K562 (cell line): ENCODE results near the gene GPR4. TPM values are rescaled to one million over a fixed set of nuclear protein-coding genes. Genes with fewer than 3 reads are reported as not detected.

Source experiments
- BRF1 ChIP-seq: IDR thresholded peaks from 3 replicates; pipeline ENCODE4 v1.6.1; 2011; ENCODE audit warnings: borderline replicate concordance, mild to moderate bottlenecking; ENCODE audit not compliant: insufficient read length; ENCODE audit errors: extremely low read depth
- CAMTA2 ChIP-seq: fragments of 250-450 bp; sonication (Bioruptor Pico); conservative IDR thresholded peaks from 2 replicates; pipeline ENCODE4 v1.5.1; 2022
- CREB1 ChIP-seq, 2 experiments: sonication (generic) in 1 of 2; formaldehyde crosslinking in 1 of 2; IDR thresholded peaks; 2 replicates each; pipeline versions ENCODE4 v1.6.1 to v1.8.0; 2012 to 2022; ENCODE audit warnings: inconsistent platforms in 1 of 2, mild to moderate bottlenecking in 1 of 2, missing genetic modification reagents in 1 of 2, moderate library complexity in 1 of 2
- GTF2F1 ChIP-seq: IDR thresholded peaks from 2 replicates; pipeline ENCODE4 v1.6.1; 2011; ENCODE audit warnings: low read depth, low read length, improper control_type of control experiment
- KAT8 ChIP-seq: fragments of 450-650 bp; IDR thresholded peaks from 2 replicates; pipeline ENCODE4 v1.6.1; 2016; ENCODE audit warnings: low read depth, mild to moderate bottlenecking
- MCM2 ChIP-seq: fragments of 450-650 bp; IDR thresholded peaks from 2 replicates; pipeline ENCODE4 v1.6.1; 2017; ENCODE audit warnings: low read depth, mild to moderate bottlenecking
- MTA1 ChIP-seq: fragments of 450-650 bp; IDR thresholded peaks from 2 replicates; pipeline ENCODE4 v1.6.1; 2017; ENCODE audit warnings: borderline replicate concordance
- MTF1 ChIP-seq: fragments of 250-450 bp; sonication (Bioruptor Pico); IDR thresholded peaks from 2 replicates; pipeline ENCODE4 v1.9.0; 2021; ENCODE audit warnings: moderate library complexity, mild to moderate bottlenecking, inconsistent platforms, borderline replicate concordance
- NELFE ChIP-seq: IDR thresholded peaks from 2 replicates; pipeline ENCODE4 v1.6.1; 2011; ENCODE audit warnings: mild to moderate bottlenecking; ENCODE audit not compliant: insufficient read depth, insufficient read length
- POLR2A ChIP-seq: fragments of 450-650 bp; conservative IDR thresholded peaks from 2 replicates; pipeline ENCODE4 v1.6.1; 2016
- POLR2B ChIP-seq: fragments of 450-650 bp; IDR thresholded peaks from 2 replicates; pipeline ENCODE4 v1.6.1; 2018; ENCODE audit warnings: low read depth; ENCODE audit not compliant: partially characterized antibody
- POLR2G ChIP-seq: fragments of 200-400 bp; formaldehyde crosslinking; IDR thresholded peaks from 2 replicates; pipeline ENCODE4 v1.6.1; 2017; ENCODE audit warnings: low read depth, mild to moderate bottlenecking, antibody characterized with exemption, low read length, moderate library complexity
- POLR3A ChIP-seq: IDR thresholded peaks from 2 replicates; pipeline ENCODE4 v1.6.1; 2011; ENCODE audit warnings: borderline replicate concordance, mild to moderate bottlenecking, moderate library complexity; ENCODE audit not compliant: insufficient read length, insufficient read depth; ENCODE audit errors: extremely low read depth
- PTBP1 ChIP-seq: fragments of 200-400 bp; formaldehyde crosslinking; IDR thresholded peaks from 2 replicates; pipeline ENCODE4 v1.6.1; 2017; ENCODE audit warnings: low read depth, low read length
- RAD51 ChIP-seq: fragments of 450-650 bp; IDR thresholded peaks from 2 replicates; pipeline ENCODE4 v1.7.1; 2016; ENCODE audit warnings: low read depth, mild to moderate bottlenecking, borderline replicate concordance
- RBBP5 ChIP-seq: fragments of 200-600 bp; sonication (generic); IDR thresholded peaks from 2 replicates; pipeline ENCODE4 v1.6.1; 2012; ENCODE audit warnings: borderline replicate concordance, mild to moderate bottlenecking, low read length, control low read depth, inconsistent platforms; ENCODE audit not compliant: insufficient read depth, poor library complexity, severe bottlenecking
- TBL1XR1 ChIP-seq, 2 experiments: IDR thresholded peaks; 2 replicates each; pipeline ENCODE4 v1.6.1; 2012; ENCODE audit warnings: improper control_type of control experiment in 2 of 2, low read length in 2 of 2, mild to moderate bottlenecking in 1 of 2
- ZC3H11A ChIP-seq: IDR thresholded peaks from 2 replicates; pipeline ENCODE4 v1.6.1; 2012; ENCODE audit warnings: low read depth, low read length, improper control_type of control experiment
- ZFX ChIP-seq: sonication (generic); formaldehyde crosslinking; IDR thresholded peaks from 2 replicates; pipeline ENCODE4 v1.8.0; 2022; ENCODE audit warnings: mild to moderate bottlenecking, missing genetic modification reagents, moderate library complexity
- ZNF121 ChIP-seq: sonication (generic); formaldehyde crosslinking; conservative IDR thresholded peaks from 2 replicates; pipeline ENCODE4 v1.8.0; 2022; ENCODE audit warnings: missing genetic modification reagents
- ZNF174 ChIP-seq: fragments of 250-450 bp; sonication (Bioruptor Pico); IDR thresholded peaks from 2 replicates; pipeline ENCODE4 v1.4.0; 2020; ENCODE audit warnings: mild to moderate bottlenecking
- ZNF311 ChIP-seq: fragments of 250-450 bp; sonication (Bioruptor Pico); IDR thresholded peaks from 2 replicates; pipeline ENCODE4 v1.4.0; 2020; ENCODE audit warnings: mild to moderate bottlenecking, moderate library complexity
- ZNF431 ChIP-seq: sonication (generic); formaldehyde crosslinking; IDR thresholded peaks from 2 replicates; pipeline ENCODE4 v1.8.0; 2022; ENCODE audit warnings: mild to moderate bottlenecking, missing genetic modification reagents
- polyA plus RNA-seq, 8 experiments: library from polyadenylated mRNA; depleted of rRNA in 4 of 8; stranded (reverse) in 5 of 8; unstranded in 3 of 8; fragments of >200 nt; fragmentation: Nextera tagmentation in 2 of 8; fragmentation: Illumina TruSeq in 1 of 8; extraction: Ambion mirVana in 2 of 8; extraction: Trizol in 1 of 8; gene quantifications; 2 replicates each; pipeline versions ENCODE4 v1.2.1 to v1.2.3, GENCODE V29; 2011 to 2014; ENCODE audit warnings: inconsistent platforms in 1 of 8, missing spikeins in 1 of 8
- total RNA-seq, 7 experiments: library from RNA; depleted of rRNA in 6 of 7; stranded (reverse); fragments of >200 nt in 6 of 7; fragmentation: Illumina TruSeq in 2 of 7; extraction: Trizol in 2 of 7; gene quantifications; 2 replicates each; pipeline versions ENCODE4 v1.2.1 to v1.2.3, GENCODE V29; 2011 to 2021; ENCODE audit warnings: low replicate concordance in 1 of 7
- TF ChIP-seq, protein P1 (sequence below): sonication (generic); formaldehyde crosslinking; IDR thresholded peaks from 2 replicates; pipeline ENCODE4 v1.8.0; 2022; ENCODE audit warnings: mild to moderate bottlenecking, missing genetic modification reagents
- TF ChIP-seq, protein P2 (sequence below): sonication (generic); formaldehyde crosslinking; IDR thresholded peaks from 2 replicates; pipeline ENCODE4 v1.8.0; 2023; ENCODE audit warnings: mild to moderate bottlenecking, missing genetic modification reagents
- TF ChIP-seq, protein P3 (sequence below): fragments of 250-450 bp; sonication (Bioruptor Pico); IDR thresholded peaks from 2 replicates; pipeline ENCODE4 v1.8.0; 2021; ENCODE audit warnings: borderline replicate concordance, mild to moderate bottlenecking, moderate library complexity; ENCODE audit not compliant: poor library complexity, severe bottlenecking

Gene GPR4
- total and polyA plus RNA-seq, 9 of the 15 experiments (the other 6 are each of a cell fraction or from before 2014, with no cell fraction given), result 0.03 to 0.09 (median 0.04) TPM; not detected in 5

DNA sequence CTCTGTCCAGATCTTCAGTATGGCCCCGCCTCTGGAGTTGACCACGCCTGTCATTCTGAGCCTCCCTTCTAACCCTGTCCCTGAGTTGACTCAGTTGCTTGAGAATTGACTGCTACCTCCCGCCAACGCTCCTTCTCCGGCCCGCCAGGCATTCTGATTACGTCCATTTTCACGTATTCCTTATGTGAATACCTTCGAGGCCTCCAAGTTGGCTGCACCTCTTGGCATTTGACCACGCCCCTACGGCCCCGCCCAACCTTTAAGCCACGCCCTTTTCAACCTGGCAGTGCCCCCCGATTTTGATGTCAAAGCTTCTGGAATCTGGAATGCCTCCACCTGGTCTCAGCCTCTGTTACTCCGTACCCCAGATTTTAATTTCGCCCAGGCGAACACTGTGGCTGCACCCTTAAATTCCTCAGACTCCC is 38.8 kb upstream of the GPR4 start (continued):
- TF ChIP-seq MTF1 (CRISPR knock-in tag) (no peak), CAMTA2 (no peak), MCM2 (no peak), ZFX (CRISPR knock-in tag) (no peak; the same call in 1 of the 2 replicates), POLR2B (no peak), ZNF174 (no peak), POLR2G (no peak), MTA1 (no peak), ZNF431 (CRISPR knock-in tag) (peak; percentile 76; the same call in 1 of the 2 replicates), GTF2F1 (no peak), KAT8 (no peak), PTBP1 (no peak), ZNF311 (no peak), POLR3A (no peak), TBL1XR1 (IDR thresholded peaks at IDR 0.05; ENCODE audit: low read length in 2 of 2) (no peak), CREB1 (IDR thresholded peaks at IDR 0.05) (no peak), CREB1 (CRISPR knock-in tag; IDR thresholded peaks at IDR 0.05) (peak; percentile 17; the same call in 1 of the 2 replicates), BRF1 (no peak), RAD51 (no peak), ZNF121 (CRISPR knock-in tag) (no peak), POLR2A (no peak), RBBP5 (no peak), NELFE (no peak), ZC3H11A (no peak)
- TF ChIP-seq, protein P1, sequence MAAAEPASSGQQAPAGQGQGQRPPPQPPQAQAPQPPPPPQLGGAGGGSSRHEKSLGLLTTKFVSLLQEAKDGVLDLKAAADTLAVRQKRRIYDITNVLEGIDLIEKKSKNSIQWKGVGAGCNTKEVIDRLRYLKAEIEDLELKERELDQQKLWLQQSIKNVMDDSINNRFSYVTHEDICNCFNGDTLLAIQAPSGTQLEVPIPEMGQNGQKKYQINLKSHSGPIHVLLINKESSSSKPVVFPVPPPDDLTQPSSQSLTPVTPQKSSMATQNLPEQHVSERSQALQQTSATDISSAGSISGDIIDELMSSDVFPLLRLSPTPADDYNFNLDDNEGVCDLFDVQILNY (CRISPR knock-in tag), result no peak
- TF ChIP-seq, protein P2, sequence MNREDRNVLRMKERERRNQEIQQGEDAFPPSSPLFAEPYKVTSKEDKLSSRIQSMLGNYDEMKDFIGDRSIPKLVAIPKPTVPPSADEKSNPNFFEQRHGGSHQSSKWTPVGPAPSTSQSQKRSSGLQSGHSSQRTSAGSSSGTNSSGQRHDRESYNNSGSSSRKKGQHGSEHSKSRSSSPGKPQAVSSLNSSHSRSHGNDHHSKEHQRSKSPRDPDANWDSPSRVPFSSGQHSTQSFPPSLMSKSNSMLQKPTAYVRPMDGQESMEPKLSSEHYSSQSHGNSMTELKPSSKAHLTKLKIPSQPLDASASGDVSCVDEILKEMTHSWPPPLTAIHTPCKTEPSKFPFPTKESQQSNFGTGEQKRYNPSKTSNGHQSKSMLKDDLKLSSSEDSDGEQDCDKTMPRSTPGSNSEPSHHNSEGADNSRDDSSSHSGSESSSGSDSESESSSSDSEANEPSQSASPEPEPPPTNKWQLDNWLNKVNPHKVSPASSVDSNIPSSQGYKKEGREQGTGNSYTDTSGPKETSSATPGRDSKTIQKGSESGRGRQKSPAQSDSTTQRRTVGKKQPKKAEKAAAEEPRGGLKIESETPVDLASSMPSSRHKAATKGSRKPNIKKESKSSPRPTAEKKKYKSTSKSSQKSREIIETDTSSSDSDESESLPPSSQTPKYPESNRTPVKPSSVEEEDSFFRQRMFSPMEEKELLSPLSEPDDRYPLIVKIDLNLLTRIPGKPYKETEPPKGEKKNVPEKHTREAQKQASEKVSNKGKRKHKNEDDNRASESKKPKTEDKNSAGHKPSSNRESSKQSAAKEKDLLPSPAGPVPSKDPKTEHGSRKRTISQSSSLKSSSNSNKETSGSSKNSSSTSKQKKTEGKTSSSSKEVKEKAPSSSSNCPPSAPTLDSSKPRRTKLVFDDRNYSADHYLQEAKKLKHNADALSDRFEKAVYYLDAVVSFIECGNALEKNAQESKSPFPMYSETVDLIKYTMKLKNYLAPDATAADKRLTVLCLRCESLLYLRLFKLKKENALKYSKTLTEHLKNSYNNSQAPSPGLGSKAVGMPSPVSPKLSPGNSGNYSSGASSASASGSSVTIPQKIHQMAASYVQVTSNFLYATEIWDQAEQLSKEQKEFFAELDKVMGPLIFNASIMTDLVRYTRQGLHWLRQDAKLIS (CRISPR knock-in tag), result 0 out of 2 replicates have a peak, but pooled peaks have one; percentile 55
- TF ChIP-seq, protein P3, sequence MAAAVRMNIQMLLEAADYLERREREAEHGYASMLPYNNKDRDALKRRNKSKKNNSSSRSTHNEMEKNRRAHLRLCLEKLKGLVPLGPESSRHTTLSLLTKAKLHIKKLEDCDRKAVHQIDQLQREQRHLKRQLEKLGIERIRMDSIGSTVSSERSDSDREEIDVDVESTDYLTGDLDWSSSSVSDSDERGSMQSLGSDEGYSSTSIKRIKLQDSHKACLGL (CRISPR knock-in tag), result no peak
